Measurements from ENCODE around the gene SGPL1. TPM values are rescaled to one million over a fixed set of nuclear protein-coding genes. Genes with fewer than 3 reads are reported as not detected.
A peak's percentile ranks its signal among the peaks of the same experiment; 100 is the strongest.

SGPL1 gene
- total RNA-seq, 4 donors from 2014 or later, result 12.9 to 31.0 (median 21.3) TPM

DNA sequence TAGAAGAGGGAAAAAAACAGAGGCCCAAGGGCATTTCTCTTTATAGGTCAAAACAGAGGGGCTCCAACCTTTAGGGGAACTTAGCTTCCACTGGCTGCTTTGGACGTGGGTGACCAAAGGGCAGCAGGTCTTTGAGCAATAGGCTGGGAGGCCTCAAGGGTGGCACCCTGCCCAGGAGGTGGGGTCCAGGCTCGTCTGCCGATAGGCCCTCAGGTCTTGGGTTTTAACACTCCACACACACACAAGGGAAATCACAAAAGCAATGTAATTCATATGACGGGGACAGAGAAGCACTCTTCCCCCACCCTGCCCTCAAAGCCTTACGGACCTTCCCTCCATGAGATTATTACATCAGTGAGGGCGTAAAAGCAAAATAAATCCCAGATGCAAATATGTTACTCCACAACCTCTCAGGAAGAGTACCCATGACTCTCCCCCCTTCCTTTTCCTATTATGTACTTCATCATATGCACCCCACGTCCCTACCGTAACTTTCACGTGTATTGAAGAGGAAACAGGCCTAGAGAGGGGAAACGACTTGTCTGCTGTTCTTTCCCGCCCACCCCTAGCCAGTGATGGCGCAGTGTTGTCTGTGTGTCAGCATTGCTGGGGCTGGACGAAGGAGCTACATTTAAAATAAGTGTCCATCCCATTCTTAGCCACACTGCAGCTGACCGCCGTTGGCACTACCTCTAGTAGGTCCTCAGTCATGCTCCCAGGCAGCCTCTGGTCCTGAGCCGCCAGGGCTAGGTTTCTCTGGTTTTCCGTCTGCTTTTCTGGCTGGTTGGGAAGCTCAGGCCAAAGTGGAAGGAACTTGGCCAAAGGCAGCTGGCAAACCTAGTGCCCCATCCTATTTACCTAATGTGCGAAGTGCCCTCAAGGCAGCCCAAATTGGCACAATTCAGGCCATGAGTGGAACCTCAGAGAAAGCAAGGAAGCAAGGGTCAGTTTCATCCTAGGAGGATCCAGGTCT is 70.5 kb downstream of the SGPL1 start:
- Histone ChIP-seq H3K9me3 (no peaks in the 10 kb centered on the region), H3K36me3 (peaks cover 23 to 44% (median 36%) of the 10 kb centered on the region in 4 donors), H3K27ac (replicated peaks in 1 of 4) (peak overlapping the region; percentile 88 to 98 (median 96)), H3K4me3 (no peak overlapping the region), H3K4me1 (peaks cover 21 to 37% (median 33%) of the 10 kb centered on the region in 4 donors), H3K27me3 (no peaks in the 10 kb centered on the region)
- 75% methylated on average over 18 of the region's 18 CpGs for WGBS
- no peak for TF ChIP-seq POLR2A (IDR thresholded peaks at IDR 0.05; ENCODE audit: low read depth)
- no peak for TF ChIP-seq POLR2AphosphoS5 (IDR thresholded peaks at IDR 0.05)
- TF ChIP-seq EP300 (IDR thresholded peaks at IDR 0.05), result no peak
- TF ChIP-seq, protein P1, sequence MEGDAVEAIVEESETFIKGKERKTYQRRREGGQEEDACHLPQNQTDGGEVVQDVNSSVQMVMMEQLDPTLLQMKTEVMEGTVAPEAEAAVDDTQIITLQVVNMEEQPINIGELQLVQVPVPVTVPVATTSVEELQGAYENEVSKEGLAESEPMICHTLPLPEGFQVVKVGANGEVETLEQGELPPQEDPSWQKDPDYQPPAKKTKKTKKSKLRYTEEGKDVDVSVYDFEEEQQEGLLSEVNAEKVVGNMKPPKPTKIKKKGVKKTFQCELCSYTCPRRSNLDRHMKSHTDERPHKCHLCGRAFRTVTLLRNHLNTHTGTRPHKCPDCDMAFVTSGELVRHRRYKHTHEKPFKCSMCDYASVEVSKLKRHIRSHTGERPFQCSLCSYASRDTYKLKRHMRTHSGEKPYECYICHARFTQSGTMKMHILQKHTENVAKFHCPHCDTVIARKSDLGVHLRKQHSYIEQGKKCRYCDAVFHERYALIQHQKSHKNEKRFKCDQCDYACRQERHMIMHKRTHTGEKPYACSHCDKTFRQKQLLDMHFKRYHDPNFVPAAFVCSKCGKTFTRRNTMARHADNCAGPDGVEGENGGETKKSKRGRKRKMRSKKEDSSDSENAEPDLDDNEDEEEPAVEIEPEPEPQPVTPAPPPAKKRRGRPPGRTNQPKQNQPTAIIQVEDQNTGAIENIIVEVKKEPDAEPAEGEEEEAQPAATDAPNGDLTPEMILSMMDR (IDR thresholded peaks at IDR 0.05), result no peak
- no peak for DNase-seq (ENCODE audit: extremely low spot score)
- intact Hi-C loops (cut with DNase I), result no loop called here

DNA sequence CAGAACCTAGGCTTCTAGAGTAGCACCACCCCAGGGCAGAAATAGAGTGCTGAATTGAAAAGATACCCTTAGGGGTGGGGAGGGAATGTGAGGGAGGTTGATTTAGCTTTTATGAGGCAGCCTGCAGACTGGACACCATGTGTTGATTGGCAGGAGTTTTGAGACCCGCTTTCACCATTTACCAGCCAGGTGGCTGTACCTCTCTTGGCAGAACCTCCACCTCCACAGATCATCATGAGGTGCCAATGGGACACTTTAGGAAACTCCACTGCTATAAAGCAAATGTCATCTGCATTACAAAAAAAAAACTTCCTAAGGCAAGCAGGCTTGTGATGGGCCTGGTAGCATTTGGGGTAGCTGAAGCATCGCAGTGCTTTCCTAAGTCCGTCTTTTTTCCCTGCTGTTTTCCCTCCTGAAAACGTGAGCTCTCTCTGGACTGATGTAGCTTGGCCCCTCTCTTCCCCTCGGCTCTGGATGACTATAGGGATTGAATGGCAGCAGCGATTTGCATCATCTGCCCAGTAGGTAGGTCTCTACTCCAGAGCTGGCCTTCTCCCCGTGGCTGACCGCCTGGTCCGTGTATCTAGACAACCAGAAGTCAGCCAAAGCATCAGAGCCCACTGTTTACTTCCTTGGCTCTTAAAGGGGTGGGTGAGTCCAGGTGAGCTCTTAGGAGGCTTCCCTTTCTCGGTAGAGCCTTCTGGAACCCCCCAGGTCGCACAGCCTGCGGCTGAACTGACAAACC is 71.3 kb downstream of the SGPL1 start:
- DNase-seq (ENCODE audit: extremely low spot score), result no peak
- Histone ChIP-seq H3K9me3 (no peaks in the 10 kb centered on the region), H3K4me3 (peak overlapping the region; percentile 59 to 92 (median 89)), H3K27ac (replicated peaks in 1 of 4) (peak overlapping the region; percentile 88 to 98 (median 96)), H3K36me3 (peaks cover 23 to 35% (median 31%) of the 10 kb centered on the region in 4 donors), H3K27me3 (no peaks in the 10 kb centered on the region), H3K4me1 (peaks cover 21 to 37% (median 33%) of the 10 kb centered on the region in 4 donors)
- WGBS, result 56% methylated on average over 11 of the region's 12 CpGs
- no peak for TF ChIP-seq EP300 (IDR thresholded peaks at IDR 0.05)
- TF ChIP-seq, protein P1 (IDR thresholded peaks at IDR 0.05), result no peak
- no peak for TF ChIP-seq POLR2AphosphoS5 (IDR thresholded peaks at IDR 0.05)
- no peak for TF ChIP-seq POLR2A (IDR thresholded peaks at IDR 0.05; ENCODE audit: low read depth)
- intact Hi-C loops (cut with DNase I), result no loop called here

DNA sequence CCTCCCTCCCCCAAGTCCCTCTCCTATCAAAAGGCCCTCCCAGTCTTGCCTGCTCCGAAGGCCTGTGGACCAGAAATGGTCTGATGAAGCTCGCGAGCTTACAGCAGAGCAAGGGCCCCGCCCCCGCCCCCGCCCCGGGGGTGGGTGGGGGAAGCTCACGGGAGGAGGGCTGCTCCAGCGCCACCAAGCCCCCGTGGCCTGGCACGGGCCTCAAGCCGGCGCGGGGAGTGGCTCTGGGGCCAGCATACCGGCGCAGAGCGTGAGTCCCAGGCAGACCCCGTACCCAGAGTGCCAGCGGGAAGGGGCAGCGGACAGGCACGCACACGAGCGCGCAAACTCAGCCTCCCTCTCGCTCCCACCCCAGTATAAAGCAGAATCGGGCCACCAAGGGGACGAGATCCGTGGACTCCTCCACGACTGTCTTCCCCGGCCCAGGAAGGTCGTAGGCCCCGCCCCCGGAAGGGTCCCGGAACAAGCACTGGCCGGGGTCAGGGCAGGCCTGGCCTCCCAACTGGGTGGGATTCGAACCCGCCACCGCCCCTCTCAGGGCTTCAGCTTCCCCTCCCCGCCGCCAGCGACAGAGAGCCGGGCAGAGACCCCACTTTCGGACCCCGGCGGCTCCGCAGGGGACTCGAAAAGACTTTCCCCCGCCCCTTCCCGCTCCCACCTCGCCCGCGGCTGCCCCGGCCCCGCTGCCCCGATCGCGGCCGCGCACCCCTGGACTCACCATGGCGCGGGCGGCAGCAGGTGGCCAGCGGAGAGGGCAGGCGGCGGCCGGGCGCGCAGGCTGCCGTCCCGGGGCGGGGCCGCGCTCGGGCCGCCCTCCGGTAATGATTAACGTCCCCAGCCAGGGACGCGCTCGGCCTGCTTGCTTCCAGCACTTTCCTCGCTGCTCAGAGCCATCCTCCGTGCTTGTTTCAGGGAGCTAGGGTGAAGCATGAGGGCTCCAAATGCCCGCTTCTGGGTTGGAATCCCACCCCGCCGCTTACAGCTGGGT is 72.4 kb downstream of the SGPL1 start, which contains the start of gene PCBD1:
TSS of gene PCBD1 (minus strand) at position 762 of the 997 bp plus-strand sequence. CDS start at position 730, 32 bp downstream.
- Histone ChIP-seq H3K27me3 (no peaks in the 10 kb centered on the region), H3K27ac (replicated peaks in 1 of 4) (peak within 1 kb of the TSS; percentile 88 to 98 (median 96)), H3K4me3 (peak within 1 kb of the TSS; percentile 59 to 92 (median 89)), H3K36me3 (peaks cover 14 to 26% (median 23%) of the 10 kb centered on the region in 4 donors), H3K4me1 (peaks cover 21 to 37% (median 33%) of the 10 kb centered on the region in 4 donors), H3K9me3 (no peaks in the 10 kb centered on the region)
- WGBS, result 0% methylated on average over 8 of the region's 85 CpGs
- intact Hi-C loops (cut with DNase I), result no loop called here
- TF ChIP-seq, protein P1 (IDR thresholded peaks at IDR 0.05), result no peak
- TF ChIP-seq POLR2AphosphoS5 (IDR thresholded peaks at IDR 0.05), result peak; percentile 70 to 89
- DNase-seq (ENCODE audit: extremely low spot score), result no peak

DNA sequence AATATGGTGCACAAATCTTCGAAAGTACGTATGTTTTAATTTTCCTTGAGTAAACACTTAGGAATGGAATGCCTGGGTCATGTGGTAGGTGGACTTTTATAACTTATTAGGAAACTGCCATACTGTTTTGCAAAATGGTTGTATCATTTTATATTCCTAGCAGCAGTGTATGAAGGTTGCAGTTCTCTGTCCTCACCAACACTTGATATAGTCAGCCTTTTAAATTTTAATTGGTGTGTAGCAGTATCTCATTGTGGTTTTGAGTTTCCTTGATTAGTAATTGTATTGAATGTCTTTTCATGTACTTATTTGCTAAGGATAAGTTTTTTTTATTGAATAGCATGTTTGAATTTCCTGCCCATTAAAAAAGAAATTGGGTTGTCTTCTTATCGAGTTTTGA is 73.5 kb downstream of the SGPL1 start:
- Histone ChIP-seq H3K36me3 (peaks cover 2 to 15% (median 11%) of the 10 kb centered on the region in 4 donors), H3K27me3 (no peaks in the 10 kb centered on the region), H3K9me3 (no peaks in the 10 kb centered on the region), H3K4me1 (peaks cover 21 to 37% (median 33%) of the 10 kb centered on the region in 4 donors), H3K27ac (replicated peaks in 1 of 4) (peak overlapping the region in 3 of 4 donors; percentile 95 to 98 (median 97)), H3K4me3 (no peak overlapping the region)
- TF ChIP-seq, protein P1 (IDR thresholded peaks at IDR 0.05), result no peak
- TF ChIP-seq EP300 (IDR thresholded peaks at IDR 0.05) (no peak), POLR2A (IDR thresholded peaks at IDR 0.05; ENCODE audit: low read depth) (no peak), POLR2AphosphoS5 (IDR thresholded peaks at IDR 0.05) (no peak)
- DNase-seq (ENCODE audit: extremely low spot score), result no peak
- intact Hi-C loops (cut with DNase I), result no loop called here
- WGBS, result 84% methylated on average over 3 of the region's 3 CpGs

All from esophagus muscularis mucosa (tissue), 4 donors.